WTC11 (cell line): ENCODE data around the gene P4HTM. TPM values are rescaled to one million over a fixed set of nuclear protein-coding genes. Genes with fewer than 3 reads are reported as not detected.
A peak's percentile ranks its signal among the peaks of the same experiment; 100 is the strongest.

Experiments
- ATAC-seq: fragments of 200-7000 bp; cut with Tn5 transposase; 2 replicates; pipeline ENCODE4 v1.10.0; 2021; ENCODE audit warnings: mild to moderate bottlenecking, moderate library complexity
- CTCF ChIA-PET: fragments of 300-600 bp; sonication (Branson Sonifier 250); formaldehyde crosslinking; loops from one replicate; lab custom pipeline; 2021; ENCODE audit warnings: antibody characterized with exemption; lab: Charles Lee
- POLR2A ChIA-PET: fragments of 350-600 bp; sonication (Branson Sonifier 250); formaldehyde crosslinking; loops from one replicate; lab custom pipeline; 2021; ENCODE audit warnings: antibody characterized with exemption; lab: Charles Lee
- DNase-seq: peaks from one replicate; pipeline ENCODE4 v3.0.0; 2021; ENCODE audit warnings: low spot score
- H3K27ac Mint-ChIP-seq: 2 replicates; pipeline ENCODE4 v1.8.0; 2021; ENCODE audit warnings: mixed read lengths
- H3K27me3 Mint-ChIP-seq: 2 replicates; pipeline ENCODE4 v1.8.0; 2021; ENCODE audit warnings: low read depth, mild to moderate bottlenecking, moderate library complexity, mixed read lengths
- H3K36me3 Mint-ChIP-seq: 2 replicates; pipeline ENCODE4 v1.8.0; 2021; ENCODE audit warnings: mixed read lengths
- H3K4me1 Mint-ChIP-seq: 2 replicates; pipeline ENCODE4 v1.8.0; 2022; ENCODE audit warnings: mixed read lengths
- H3K4me3 Mint-ChIP-seq: 2 replicates; pipeline ENCODE4 v1.8.0; 2021; ENCODE audit warnings: mild to moderate bottlenecking, moderate library complexity, mixed read lengths
- H3K9me3 Mint-ChIP-seq: 2 replicates; pipeline ENCODE4 v1.8.0; 2021; ENCODE audit warnings: mixed read lengths
- AFF4 ChIP-seq: sonication (generic); formaldehyde crosslinking; IDR thresholded peaks from 2 replicates; pipeline ENCODE4 v1.8.1; 2023; ENCODE audit warnings: mild to moderate bottlenecking, missing genetic modification reagents, borderline replicate concordance
- FOXK1 ChIP-seq: sonication (generic); formaldehyde crosslinking; IDR thresholded peaks from 2 replicates; pipeline ENCODE4 v1.8.0; 2022; ENCODE audit warnings: mild to moderate bottlenecking, moderate library complexity, missing genetic modification reagents
- IRF2 ChIP-seq: sonication (generic); formaldehyde crosslinking; IDR thresholded peaks from 2 replicates; pipeline ENCODE4 v1.8.0; 2022; ENCODE audit warnings: low read depth, missing genetic modification reagents, borderline replicate concordance
- TEAD1 ChIP-seq: sonication (generic); formaldehyde crosslinking; IDR thresholded peaks from 2 replicates; pipeline ENCODE4 v1.8.0; 2022; ENCODE audit warnings: mild to moderate bottlenecking, missing genetic modification reagents
- TEAD4 ChIP-seq: sonication (generic); formaldehyde crosslinking; IDR thresholded peaks from 2 replicates; pipeline ENCODE4 v1.8.0; 2022; ENCODE audit warnings: mild to moderate bottlenecking, missing genetic modification reagents
- USF1 ChIP-seq: sonication (generic); formaldehyde crosslinking; IDR thresholded peaks from 2 replicates; pipeline ENCODE4 v1.8.0; 2022; ENCODE audit warnings: mild to moderate bottlenecking, missing genetic modification reagents
- ZNF121 ChIP-seq: sonication (generic); formaldehyde crosslinking; IDR thresholded peaks from 2 replicates; pipeline ENCODE4 v1.8.0; 2023; ENCODE audit warnings: missing genetic modification reagents
- ZNF423 ChIP-seq: fragments of 250-450 bp; sonication (Bioruptor Pico); IDR thresholded peaks from 2 replicates; pipeline ENCODE4 v2.1.2; 2022; ENCODE audit warnings: mild to moderate bottlenecking, moderate library complexity
- microRNA-seq: library from miRNA; unstranded; fragments of <30 nt; microRNA quantifications from one replicate; pipeline ENCODE4 v1.2.0, GENCODE V29; 2022; ENCODE audit warnings: borderline number of aligned reads
- total RNA-seq: library from RNA; stranded (reverse); gene quantifications from 3 replicates; pipeline ENCODE4 v1.2.3, GENCODE V29; 2021
- TF ChIP-seq, protein P1 (sequence below): sonication (generic); formaldehyde crosslinking; IDR thresholded peaks from 2 replicates; pipeline ENCODE4 v1.8.0; 2022; ENCODE audit warnings: mild to moderate bottlenecking, missing genetic modification reagents

P4HTM gene
- total RNA-seq, 1 experiment from 2014 or later: 21.9 TPM

- H3K4me1 Mint-ChIP-seq: no peaks in the 10 kb centered on the region
- no peak overlapping the region for H3K4me3 Mint-ChIP-seq
- no peak for ATAC-seq
- no peaks in the 10 kb centered on the region for H3K27me3 Mint-ChIP-seq
- H3K9me3 Mint-ChIP-seq: no peaks in the 10 kb centered on the region
- DNase-seq: no peak
- H3K27ac Mint-ChIP-seq: no peak overlapping the region
- H3K36me3 Mint-ChIP-seq: peaks cover 65% of the 10 kb centered on the region
- POLR2A ChIA-PET: no interaction called here
- no peak for TF ChIP-seq ZNF423 (CRISPR knock-in tag)
- CTCF ChIA-PET: no interaction called here
Measured at GRCh38 chr3:49053543-49053942, 63.5 kb downstream of the P4HTM start.

DNA sequence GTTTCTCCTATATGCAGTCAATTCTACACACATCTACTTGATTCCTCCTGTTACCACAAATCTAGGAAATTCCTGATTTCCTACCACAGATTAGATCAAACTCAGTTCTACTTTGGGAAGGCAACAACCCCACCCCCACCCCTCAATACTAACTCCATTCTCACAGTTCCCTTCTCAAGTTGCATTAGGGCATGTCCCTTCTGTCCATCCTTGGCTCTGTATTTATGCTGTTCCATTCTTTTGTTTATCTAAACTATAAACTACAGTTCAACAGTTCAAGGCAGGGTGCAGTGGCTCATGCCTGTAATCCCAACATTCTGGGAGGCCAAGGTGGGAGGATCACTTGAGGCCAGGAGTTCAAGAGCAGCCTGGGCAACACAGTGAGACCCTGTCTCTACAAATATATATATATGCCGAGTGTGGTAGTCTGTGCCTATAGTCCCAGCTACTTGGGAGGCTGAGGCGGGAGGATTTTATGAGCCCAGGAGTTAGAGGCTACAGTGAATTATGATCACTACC is 64.4 kb downstream of the P4HTM start:
- Mint-ChIP-seq H3K4me1 (no peaks in the 10 kb centered on the region), H3K4me3 (no peak overlapping the region), H3K27ac (no peak overlapping the region), H3K36me3 (peaks cover 61% of the 10 kb centered on the region), H3K27me3 (no peaks in the 10 kb centered on the region), H3K9me3 (no peaks in the 10 kb centered on the region)
- POLR2A ChIA-PET: no interaction called here
- no peak for DNase-seq
- no peak for ATAC-seq
- CTCF ChIA-PET: interaction anchor here (0.6 kb wide), 1 partner anchor 8 kb away, joined by 4 read pairs; no protein-coding TSS in a partner anchor
- TF ChIP-seq AFF4 (CRISPR knock-in tag): no peak
- TF ChIP-seq USF1 (CRISPR knock-in tag): no peak
- TF ChIP-seq IRF2 (CRISPR knock-in tag): no peak
- no peak for TF ChIP-seq ZNF121 (CRISPR knock-in tag)
- TF ChIP-seq TEAD1 (CRISPR knock-in tag): no peak
- no peak for TF ChIP-seq FOXK1 (CRISPR knock-in tag)
- TF ChIP-seq, protein P1, sequence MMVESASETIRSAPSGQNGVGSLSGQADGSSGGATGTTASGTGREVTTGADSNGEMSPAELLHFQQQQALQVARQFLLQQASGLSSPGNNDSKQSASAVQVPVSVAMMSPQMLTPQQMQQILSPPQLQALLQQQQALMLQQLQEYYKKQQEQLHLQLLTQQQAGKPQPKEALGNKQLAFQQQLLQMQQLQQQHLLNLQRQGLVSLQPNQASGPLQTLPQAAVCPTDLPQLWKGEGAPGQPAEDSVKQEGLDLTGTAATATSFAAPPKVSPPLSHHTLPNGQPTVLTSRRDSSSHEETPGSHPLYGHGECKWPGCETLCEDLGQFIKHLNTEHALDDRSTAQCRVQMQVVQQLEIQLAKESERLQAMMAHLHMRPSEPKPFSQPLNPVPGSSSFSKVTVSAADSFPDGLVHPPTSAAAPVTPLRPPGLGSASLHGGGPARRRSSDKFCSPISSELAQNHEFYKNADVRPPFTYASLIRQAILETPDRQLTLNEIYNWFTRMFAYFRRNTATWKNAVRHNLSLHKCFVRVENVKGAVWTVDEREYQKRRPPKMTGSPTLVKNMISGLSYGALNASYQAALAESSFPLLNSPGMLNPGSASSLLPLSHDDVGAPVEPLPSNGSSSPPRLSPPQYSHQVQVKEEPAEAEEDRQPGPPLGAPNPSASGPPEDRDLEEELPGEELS (CRISPR knock-in tag): no peak
- no peak for TF ChIP-seq TEAD4 (CRISPR knock-in tag)

Small RNA genes lying within 50 kb of the gene (microRNA-seq; reads per million reads assigned to microRNA genes)
- 3,955 reads per million, percentile 96 among the genes with 10 or more reads in this experiment for gene MIR191
- gene MIR425: 1,338 reads per million, percentile 92 among the genes with 10 or more reads in this experiment

Other genes with a start within 250 kb of the P4HTM start
- 45.1 to 57.2 TPM (median 47.2 TPM) in 3 replicates for gene PRKAR2A, start 142.4 kb upstream of the P4HTM start, total RNA-seq
- 3.9 to 6.3 TPM (median 4.9 TPM) in 3 replicates for gene SLC25A20, start 91.4 kb upstream of the P4HTM start, total RNA-seq
- gene ARIH2, start 71.4 kb upstream of the P4HTM start, total RNA-seq: 86.2 to 134 TPM (median 95.1 TPM) in 3 replicates
- 204 to 213 TPM (median 209 TPM) in 3 replicates for gene WDR6, start 17.1 kb downstream of the P4HTM start, total RNA-seq
- gene DALRD3, start 28.3 kb downstream of the P4HTM start, total RNA-seq: 38.8 to 41.4 TPM (median 39.6 TPM) in 3 replicates
- 36.8 to 50.3 TPM (median 49.6 TPM) in 3 replicates for gene NDUFAF3, start 31.9 kb downstream of the P4HTM start, total RNA-seq
- 449 to 472 TPM (median 452 TPM) in 3 replicates for gene IMPDH2, start 39.2 kb downstream of the P4HTM start, total RNA-seq
- gene QRICH1, start 103.8 kb downstream of the P4HTM start, total RNA-seq: 110 to 123 TPM (median 120 TPM) in 3 replicates
- gene QARS1, start 114.5 kb downstream of the P4HTM start, total RNA-seq: 405 to 471 TPM (median 433 TPM) in 3 replicates
- gene USP19, start 130.6 kb downstream of the P4HTM start, total RNA-seq: 72.4 to 75.8 TPM (median 73.3 TPM) in 3 replicates
- 118 to 134 TPM (median 130 TPM) in 3 replicates for gene LAMB2, start 142.8 kb downstream of the P4HTM start, total RNA-seq
- gene CCDC71, start 176.1 kb downstream of the P4HTM start, total RNA-seq: 29.8 to 32.0 TPM (median 29.8 TPM) in 3 replicates
- gene KLHDC8B, start 181.4 kb downstream of the P4HTM start, total RNA-seq: 13.5 to 21.5 TPM (median 16.1 TPM) in 3 replicates